Epithelial cell of prostate (primary cell): Measurements from ENCODE around the gene PLCB2.

Experiments
- DNase-seq: peaks from one replicate; pipeline ENCODE4 v3.0.0-alpha.2; 2011; ENCODE audit warnings: low read depth, low spot score
- H3K27ac ChIP-seq: fragments of 450-650 bp; 2 replicates; pipeline ENCODE4 v1.5.1; 2017; ENCODE audit warnings: mild to moderate bottlenecking

The PLCB2 gene

GRCh38 chr15:40307421-40308211, at the start of gene PLCB2:
TSS of gene PLCB2 (minus strand) at chr15:40307935. CDS start at chr15:40307672, 263 bp downstream.
- no peak for DNase-seq
- no peak within 1 kb of the TSS for H3K27ac ChIP-seq

GRCh38 chr15:40357246-40357645, 49.5 kb upstream of the PLCB2 start:
- H3K27ac ChIP-seq = no peak overlapping the region
- DNase-seq = no peak

- no peak overlapping the region for H3K27ac ChIP-seq
- no peak for DNase-seq
Observed at GRCh38 chr15:40355976-40356585, 48.3 kb upstream of the PLCB2 start.

GRCh38 chr15:40354408-40355171, 46.9 kb upstream of the PLCB2 start:
- no peak overlapping the region for H3K27ac ChIP-seq
- no peak for DNase-seq

GRCh38 chr15:40353697-40354096, 46.0 kb upstream of the PLCB2 start:
- no peak for DNase-seq
- no peak overlapping the region for H3K27ac ChIP-seq

- H3K27ac ChIP-seq = no peak overlapping the region
- no peak for DNase-seq
Observed at GRCh38 chr15:40352281-40352901, 44.7 kb upstream of the PLCB2 start.

- DNase-seq = no peak
- H3K27ac ChIP-seq = no peak overlapping the region
Observed at GRCh38 chr15:40349163-40349562, 41.4 kb upstream of the PLCB2 start.

- DNase-seq = no peak
Observed at GRCh38 chr15:40348474-40348870, 40.7 kb upstream of the PLCB2 start.

GRCh38 chr15:40347559-40348473, 40.1 kb upstream of the PLCB2 start:
- H3K27ac ChIP-seq = no peak overlapping the region
- DNase-seq = no peak

More at GRCh38 chr15:40348474-40348870, 40.7 kb upstream of the PLCB2 start:
- H3K27ac ChIP-seq = no peak overlapping the region

- no peak for DNase-seq
- no peak overlapping the region for H3K27ac ChIP-seq
Observed at GRCh38 chr15:40346579-40347558, 39.1 kb upstream of the PLCB2 start.

GRCh38 chr15:40345867-40346578, 38.3 kb upstream of the PLCB2 start:
- no peak overlapping the region for H3K27ac ChIP-seq
- no peak for DNase-seq

- no peak overlapping the region for H3K27ac ChIP-seq
- DNase-seq = no peak
Observed at GRCh38 chr15:40345225-40345866, 37.6 kb upstream of the PLCB2 start.

- DNase-seq = no peak
- no peak overlapping the region for H3K27ac ChIP-seq
Observed at GRCh38 chr15:40344631-40345120, 36.9 kb upstream of the PLCB2 start.

GRCh38 chr15:40344217-40344616, 36.5 kb upstream of the PLCB2 start:
- H3K27ac ChIP-seq = peak overlapping the region; percentile 94
- no peak for DNase-seq

GRCh38 chr15:40343512-40343911, 35.8 kb upstream of the PLCB2 start:
- H3K27ac ChIP-seq = peak overlapping the region; percentile 94
- DNase-seq = peak; percentile 68

- peak overlapping the region; percentile 94 for H3K27ac ChIP-seq
Observed at GRCh38 chr15:40342416-40343320, 34.9 kb upstream of the PLCB2 start.

More at GRCh38 chr15:40342416-40343320, 34.9 kb upstream of the PLCB2 start:
- peak; percentile 62 for DNase-seq
